Endothelial cell of umbilical vein (primary cell): Measurements from ENCODE around the gene PLA2G12B.

ENCODE experiments used
- CTCF ChIP-seq, 2 donors: IDR thresholded peaks; 1 replicate in 1 of 2; 2 replicates in 1 of 2; pipeline ENCODE4 v1.5.1; 2011; ENCODE audit warnings: low read length in 2 of 2, mild to moderate bottlenecking in 2 of 2, moderate library complexity in 2 of 2, control low read depth in 1 of 2, inconsistent platforms in 1 of 2, low read depth in 1 of 2; ENCODE audit not compliant: insufficient read depth in 1 of 2; ENCODE audit errors: extremely low read depth in 1 of 2
- EZH2 ChIP-seq: IDR thresholded peaks from 2 replicates; pipeline ENCODE4 v1.6.1; 2012; ENCODE audit warnings: borderline replicate concordance, low read depth, mild to moderate bottlenecking, moderate library complexity, low read length, inconsistent platforms; ENCODE audit not compliant: severe bottlenecking
- FOS ChIP-seq: IDR thresholded peaks from 2 replicates; pipeline ENCODE4 v1.6.1; 2011; ENCODE audit warnings: mild to moderate bottlenecking, low read length, moderate library complexity, borderline replicate concordance; ENCODE audit not compliant: insufficient read depth
- GATA2 ChIP-seq: IDR thresholded peaks from 2 replicates; pipeline ENCODE4 v1.7.0; 2011; ENCODE audit warnings: low read depth, mild to moderate bottlenecking, moderate library complexity, mixed read lengths, low read length; ENCODE audit not compliant: insufficient read length, insufficient read depth
- MAX ChIP-seq: IDR thresholded peaks from 2 replicates; pipeline ENCODE4 v1.6.1; 2011; ENCODE audit not compliant: insufficient read depth, insufficient read length
- MYC ChIP-seq: IDR thresholded peaks from one replicate; pipeline ENCODE4 v1.6.1; 2011; ENCODE audit warnings: mild to moderate bottlenecking, low read depth, low read length
- POLR2A ChIP-seq: IDR thresholded peaks from 2 replicates; pipeline ENCODE4 v1.6.1; 2012; ENCODE audit warnings: low read depth, mild to moderate bottlenecking, control low read depth, low read length
- POLR2AphosphoS5 ChIP-seq: IDR thresholded peaks from 2 replicates; pipeline ENCODE4 v1.6.1; 2012; ENCODE audit warnings: low read depth, mild to moderate bottlenecking, control low read depth, low read length, moderate library complexity; ENCODE audit not compliant: insufficient read depth

- TF ChIP-seq EZH2, result no peak
- TF ChIP-seq MYC, result no peak
- no peak for TF ChIP-seq CTCF (IDR thresholded peaks at IDR 0.05; ENCODE audit: extremely low read depth in 1 of 2, insufficient read depth in 1 of 2, low read depth in 1 of 2, low read length in 2 of 2)
- no peak for TF ChIP-seq POLR2A
- TF ChIP-seq GATA2, result no peak
- TF ChIP-seq POLR2AphosphoS5, result no peak
- no peak for TF ChIP-seq MAX
- no peak for TF ChIP-seq FOS
Measured at GRCh38 chr10:72927485-72927884, 27.1 kb downstream of the PLA2G12B start.
